Stimulated activated CD8-positive, alpha-beta memory T cell treated with anti-CD3 and anti-CD28 coated beads, Interleukin-2, amount 100 ng/mL, for 1 hour (primary cell): ENCODE results near the gene LCA5L.
"Not testable (repeated sequence)": the region's sequence is repeated elsewhere in the genome, so short reads cannot be mapped to it uniquely, and the experiment has no call there.

Source experiments
- DNase-seq, 2 donors: peaks; one replicate each; pipeline ENCODE4 v3.0.0-alpha.2; 2020; ENCODE audit warnings: low read depth in 2 of 2

LCA5L gene

DNA sequence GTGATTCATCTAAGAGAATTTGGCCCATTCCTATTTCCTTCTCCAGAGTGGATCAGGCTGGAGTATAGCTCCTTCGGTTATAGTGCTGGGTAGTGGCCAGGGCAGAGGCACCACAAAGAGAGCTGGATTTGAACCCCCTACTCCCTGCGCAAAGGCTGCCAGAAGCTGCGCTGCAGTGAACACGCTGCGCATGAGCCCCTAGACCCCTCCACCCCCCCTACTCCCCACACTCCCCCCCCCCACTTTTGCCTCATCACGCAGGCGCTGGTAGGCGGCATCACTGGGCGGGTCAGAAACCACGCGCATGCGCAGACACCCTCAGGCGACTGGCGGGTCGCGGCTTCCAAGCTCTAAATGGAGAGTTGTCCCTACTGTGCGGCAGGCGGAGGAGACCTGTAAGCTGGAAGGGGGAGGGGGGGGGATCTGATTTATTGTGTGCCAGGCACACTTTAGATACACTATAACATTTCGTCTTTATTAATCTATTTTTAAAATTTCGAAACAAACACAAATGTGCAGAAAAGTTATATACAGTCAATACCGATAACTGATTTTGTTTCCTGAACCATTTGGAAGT is 58.0 kb downstream of the LCA5L start:
- peak; percentile 77 to 85 for DNase-seq

DNA sequence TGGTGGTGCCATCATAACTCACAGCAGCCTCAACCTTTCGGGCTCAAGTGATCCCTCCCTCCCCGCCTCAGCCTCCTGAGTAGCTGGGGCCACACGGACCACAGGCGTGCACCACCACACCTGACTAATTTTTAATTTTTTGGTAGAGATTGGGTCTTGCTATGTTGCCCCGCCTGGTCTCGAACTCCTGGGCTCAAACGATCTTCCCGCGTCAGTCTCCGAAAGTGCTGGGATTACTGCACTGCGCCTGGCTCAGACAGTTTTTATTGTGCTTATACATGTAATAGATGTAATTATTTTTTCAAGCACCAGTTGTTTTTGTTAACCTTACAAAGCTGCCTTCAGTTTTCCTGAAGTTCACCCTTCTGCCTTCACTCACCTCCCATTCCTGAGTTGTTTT is 58.7 kb downstream of the LCA5L start:
- DNase-seq, result no peak

DNA sequence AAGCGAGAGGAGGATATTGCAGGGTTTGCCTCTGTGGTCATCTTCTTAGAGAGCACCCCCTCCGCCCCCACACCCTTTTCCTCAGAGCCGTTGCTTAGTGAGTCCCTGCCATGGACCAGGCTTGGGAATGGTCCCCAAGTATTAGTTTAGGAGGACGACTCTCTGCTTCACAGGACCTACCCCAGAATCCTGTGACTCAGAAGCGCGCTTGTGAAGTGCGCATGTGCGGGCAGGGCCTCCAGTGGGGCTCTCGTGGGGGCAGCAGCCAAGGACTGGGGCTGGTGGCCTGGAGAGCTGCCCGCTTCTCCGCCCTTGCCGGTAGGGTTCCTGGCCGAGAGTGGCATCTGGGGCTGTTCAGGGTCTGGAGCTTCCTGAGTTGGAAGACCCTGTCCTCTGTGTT is 59.4 kb downstream of the LCA5L start:
- DNase-seq, result no peak

DNA sequence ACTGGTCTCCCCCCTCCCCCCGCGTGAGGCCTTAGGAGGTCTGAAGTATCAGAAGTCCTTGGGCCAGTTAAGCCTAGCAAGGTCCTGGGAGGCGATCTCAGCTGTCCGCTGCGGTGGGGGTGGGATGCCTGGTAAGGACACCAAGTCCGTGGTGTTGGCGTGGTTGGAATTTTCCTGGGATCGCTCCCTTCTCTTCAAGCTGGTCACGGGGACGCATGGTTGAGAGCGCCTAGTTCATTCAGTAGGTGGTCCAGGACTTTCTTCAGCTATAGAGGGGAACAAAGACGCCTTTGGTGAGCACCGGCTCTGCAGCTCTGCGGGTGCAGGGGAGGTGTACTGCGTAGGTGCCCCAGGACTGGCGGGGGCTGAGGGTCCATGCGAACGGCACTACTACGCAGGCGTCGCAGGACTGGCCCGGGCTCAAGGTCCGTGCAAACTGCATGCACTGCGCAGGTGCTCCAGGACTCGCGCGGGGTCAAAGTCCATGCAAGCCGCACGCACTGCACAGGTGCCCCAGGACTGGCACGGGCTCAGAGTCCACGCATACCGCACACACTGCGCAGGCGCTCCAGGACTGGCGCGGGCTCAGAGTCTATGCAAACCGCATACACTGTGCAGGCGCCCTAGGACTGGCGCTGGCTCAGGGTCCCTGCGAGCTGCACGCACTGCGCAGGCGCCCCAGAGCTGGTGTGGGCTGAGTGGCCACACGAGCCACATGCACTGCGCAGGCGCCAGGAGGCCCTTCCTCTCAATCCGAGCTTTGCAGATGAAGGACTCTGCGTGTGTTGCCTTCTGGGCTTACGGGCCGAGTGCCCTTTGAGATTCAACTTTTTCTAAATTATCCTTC is 60.1 kb downstream of the LCA5L start:
- peak in 1 of 2 donors; percentile 23 for DNase-seq

- DNase-seq, result no peak
These were observed 60.8 kb downstream of the LCA5L start for GRCh38 chr21:39384674-39385298.

DNA sequence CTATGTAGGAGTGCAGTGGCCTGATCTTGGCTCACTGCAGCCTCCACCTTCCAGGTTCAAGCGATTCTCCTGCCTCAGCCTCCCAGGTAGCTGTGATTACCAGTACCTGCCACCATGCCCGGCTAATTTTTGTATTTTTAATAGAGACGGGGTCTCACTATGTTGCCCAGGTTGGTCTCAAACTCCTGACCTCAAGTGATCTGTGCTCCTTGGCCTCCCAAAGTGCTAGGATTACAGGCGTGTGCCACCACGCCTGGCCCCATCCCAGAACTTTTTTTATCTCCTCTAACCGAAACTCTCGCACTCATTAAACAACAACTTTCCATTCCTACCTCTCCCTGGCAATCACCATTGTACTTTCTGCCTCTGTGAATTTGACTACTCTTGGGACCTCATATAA is 63.5 kb downstream of the LCA5L start:
- not testable (repeated sequence) for DNase-seq

GRCh38 chr21:39381009-39381408 is 64.6 kb downstream of the LCA5L start:
- no peak for DNase-seq

DNA sequence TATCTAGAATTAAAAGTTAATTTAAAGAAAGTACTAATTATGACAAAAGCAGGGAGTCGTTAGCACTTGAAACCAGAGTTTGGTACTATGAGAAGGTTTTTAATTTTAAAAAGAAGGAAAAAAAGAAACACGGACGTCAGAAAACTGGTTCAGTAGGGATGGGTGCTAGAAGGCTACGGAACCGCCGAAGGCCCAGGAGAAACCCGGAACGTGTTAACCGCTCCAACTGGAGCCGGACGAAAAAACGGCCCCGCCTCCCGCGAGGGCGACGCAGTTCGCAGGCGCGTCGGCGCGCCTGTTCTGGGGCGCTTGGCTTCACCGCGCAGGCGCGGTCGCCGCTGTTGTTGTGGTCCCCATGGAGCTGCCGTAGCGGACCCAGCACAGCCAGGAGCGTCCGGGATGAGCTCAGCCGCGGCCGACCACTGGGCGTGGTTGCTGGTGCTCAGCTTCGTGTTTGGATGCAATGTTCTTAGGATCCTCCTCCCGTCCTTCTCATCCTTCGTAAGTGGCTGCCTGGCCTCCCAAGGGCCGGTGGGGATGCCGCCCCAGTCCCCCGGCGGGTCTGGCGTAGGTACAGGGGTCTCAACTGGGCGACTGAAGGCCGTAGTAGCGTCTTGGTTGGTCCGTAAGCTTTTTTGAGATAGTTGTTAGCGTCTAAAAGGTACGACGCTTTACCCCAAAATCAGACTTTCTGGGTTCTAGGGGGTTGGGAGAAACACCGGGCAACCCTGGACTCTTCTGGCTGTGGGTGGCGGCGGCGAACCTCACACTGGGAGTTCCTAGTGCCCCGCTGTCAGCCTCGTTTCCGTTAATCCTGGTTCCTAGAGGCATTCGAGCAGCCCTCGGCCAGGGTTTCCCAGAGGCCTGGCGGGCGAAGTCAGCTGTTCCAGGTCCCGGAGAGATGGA is 65.3 kb downstream of the LCA5L start:
- DNase-seq, result peak; percentile 72 to 77

DNA sequence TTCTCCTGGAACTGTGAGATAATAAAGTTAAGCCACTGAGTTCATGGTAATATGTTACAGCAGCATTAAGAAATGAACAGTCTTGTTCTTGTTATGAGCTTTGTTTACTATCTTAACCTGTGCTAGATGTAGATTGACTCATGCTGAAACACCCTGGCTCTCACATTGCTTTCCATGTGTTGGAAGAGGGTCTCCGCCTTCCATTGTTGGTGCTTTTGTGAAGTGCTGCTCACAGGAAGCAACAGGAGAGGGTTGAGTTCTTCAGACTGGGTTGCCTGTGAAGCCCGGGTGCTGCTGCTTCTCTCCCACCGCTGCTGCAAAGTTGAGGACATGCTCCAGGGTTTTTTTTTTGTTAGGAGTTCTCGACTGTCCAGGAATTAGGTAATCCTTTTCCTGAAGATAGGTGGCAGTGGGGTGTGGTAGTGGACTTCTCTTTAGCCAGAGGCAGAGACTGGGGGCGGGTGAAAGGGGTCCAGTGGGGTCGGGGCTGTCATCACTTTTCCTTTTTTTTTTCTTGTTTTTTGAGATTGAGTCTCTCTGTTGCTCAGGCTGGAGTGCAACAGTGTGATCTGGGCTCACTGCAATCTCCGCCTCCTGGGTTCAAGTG is 68.0 kb downstream of the LCA5L start:
- no peak for DNase-seq

GRCh38 chr21:39375446-39375845 is 70.1 kb downstream of the LCA5L start:
- no peak for DNase-seq

DNA sequence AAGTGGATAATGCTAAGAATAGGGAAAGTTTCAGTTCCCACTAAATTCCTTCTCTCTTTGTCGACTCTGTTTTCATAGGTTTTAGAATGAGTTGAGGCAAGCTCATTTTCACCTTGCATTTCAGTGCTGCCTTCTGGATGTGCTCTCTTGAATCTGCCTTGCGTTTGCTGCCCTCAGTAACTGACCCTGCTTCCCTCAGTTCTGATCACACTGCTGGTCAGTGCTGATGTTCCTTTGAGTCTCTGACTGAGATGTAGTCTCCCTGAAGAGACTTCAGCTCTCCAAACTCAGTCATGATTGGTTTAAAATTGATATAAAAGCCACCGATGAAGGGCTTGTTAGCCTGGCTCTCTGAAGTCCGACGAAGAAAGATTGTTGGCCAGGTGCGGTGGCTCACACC is 71.5 kb downstream of the LCA5L start:
- DNase-seq, result no peak

DNA sequence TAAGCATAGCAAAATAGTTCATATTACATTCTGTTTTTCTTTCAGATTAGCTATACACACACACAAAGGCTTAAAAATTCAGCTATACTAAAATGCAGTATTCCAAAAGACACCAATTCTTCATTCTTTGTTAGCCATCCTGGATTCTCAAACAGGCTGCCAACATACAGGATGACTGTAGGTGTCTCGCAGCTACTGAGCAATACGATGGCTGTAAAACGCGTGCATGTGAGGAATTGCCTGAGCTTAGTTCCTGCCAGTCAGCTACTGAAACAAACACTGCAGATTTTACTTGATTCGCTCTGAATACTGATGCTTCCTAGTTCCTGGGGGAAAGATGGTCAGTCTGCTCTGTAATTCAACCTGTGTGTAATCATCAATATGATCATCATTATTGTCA is 71.9 kb downstream of the LCA5L start:
- no peak for DNase-seq

DNA sequence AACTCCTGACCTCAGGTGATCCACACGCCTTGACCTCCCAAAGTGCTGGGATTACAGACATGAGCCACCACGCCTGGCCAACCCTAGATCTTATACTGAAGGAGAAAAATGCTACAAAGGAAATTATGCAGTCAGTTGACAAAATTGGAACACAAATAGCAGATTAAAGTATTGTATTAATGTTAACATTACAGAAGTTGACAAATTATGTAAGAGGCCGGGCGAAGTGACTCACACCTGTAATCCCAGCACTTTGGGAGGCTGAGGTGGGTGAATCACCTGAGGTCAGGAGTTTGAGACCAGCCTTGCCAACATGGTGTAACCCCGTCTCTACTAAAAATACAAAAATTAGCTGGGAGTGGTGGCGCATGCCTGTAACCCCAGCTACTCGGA is 75.7 kb downstream of the LCA5L start:
- DNase-seq, result not testable (repeated sequence)

GRCh38 chr21:39367783-39368182 is 77.8 kb downstream of the LCA5L start:
- no peak for DNase-seq

GRCh38 chr21:39366563-39366962 is 79.0 kb downstream of the LCA5L start:
- no peak for DNase-seq

GRCh38 chr21:39364949-39365348 is 80.6 kb downstream of the LCA5L start:
- no peak for DNase-seq

GRCh38 chr21:39363607-39364555 is 81.7 kb downstream of the LCA5L start:
- DNase-seq, result no peak

DNA sequence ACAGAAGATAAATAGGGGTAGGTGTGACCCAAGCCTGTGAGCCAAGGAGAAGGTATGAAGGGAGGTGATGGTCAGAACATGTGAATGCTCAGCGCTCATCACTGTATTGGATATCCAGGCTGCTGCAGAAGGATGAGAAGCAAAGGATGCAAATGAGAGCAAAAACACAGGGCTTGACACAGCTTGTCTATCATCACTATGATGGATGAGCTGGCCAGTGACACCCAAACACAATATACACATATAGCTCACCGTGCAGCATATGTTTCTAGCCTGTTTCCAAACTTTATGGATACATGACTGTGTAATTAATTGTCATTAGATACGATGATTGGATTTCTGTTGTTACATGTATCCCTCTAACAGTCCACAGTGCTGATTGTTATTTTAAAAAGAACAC is 82.8 kb downstream of the LCA5L start:
- no peak for DNase-seq

DNA sequence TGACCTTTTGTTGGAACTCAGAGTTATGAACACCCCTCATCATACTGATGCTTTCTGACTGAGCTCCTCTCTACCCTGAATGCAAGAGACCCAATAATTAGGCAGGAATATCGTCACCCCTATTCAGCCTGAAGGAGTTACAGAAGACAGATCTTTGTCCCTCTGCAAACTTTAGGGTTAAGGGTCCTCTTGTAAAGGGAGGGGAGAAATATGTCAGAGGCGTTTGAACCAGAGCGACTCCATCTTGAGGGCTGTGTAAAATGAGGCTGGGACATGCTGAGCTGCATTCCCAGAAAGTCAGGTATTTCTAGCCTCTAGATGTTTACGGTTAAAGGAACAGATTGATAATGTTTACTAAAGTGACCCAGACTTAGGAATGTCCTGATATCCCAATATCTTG is 86.2 kb downstream of the LCA5L start:
- no peak for DNase-seq
